ENCODE measurements around the gene NUDT3.
A peak's percentile ranks its signal among the peaks of the same experiment; 100 is the strongest.

NUDT3 gene

DNA sequence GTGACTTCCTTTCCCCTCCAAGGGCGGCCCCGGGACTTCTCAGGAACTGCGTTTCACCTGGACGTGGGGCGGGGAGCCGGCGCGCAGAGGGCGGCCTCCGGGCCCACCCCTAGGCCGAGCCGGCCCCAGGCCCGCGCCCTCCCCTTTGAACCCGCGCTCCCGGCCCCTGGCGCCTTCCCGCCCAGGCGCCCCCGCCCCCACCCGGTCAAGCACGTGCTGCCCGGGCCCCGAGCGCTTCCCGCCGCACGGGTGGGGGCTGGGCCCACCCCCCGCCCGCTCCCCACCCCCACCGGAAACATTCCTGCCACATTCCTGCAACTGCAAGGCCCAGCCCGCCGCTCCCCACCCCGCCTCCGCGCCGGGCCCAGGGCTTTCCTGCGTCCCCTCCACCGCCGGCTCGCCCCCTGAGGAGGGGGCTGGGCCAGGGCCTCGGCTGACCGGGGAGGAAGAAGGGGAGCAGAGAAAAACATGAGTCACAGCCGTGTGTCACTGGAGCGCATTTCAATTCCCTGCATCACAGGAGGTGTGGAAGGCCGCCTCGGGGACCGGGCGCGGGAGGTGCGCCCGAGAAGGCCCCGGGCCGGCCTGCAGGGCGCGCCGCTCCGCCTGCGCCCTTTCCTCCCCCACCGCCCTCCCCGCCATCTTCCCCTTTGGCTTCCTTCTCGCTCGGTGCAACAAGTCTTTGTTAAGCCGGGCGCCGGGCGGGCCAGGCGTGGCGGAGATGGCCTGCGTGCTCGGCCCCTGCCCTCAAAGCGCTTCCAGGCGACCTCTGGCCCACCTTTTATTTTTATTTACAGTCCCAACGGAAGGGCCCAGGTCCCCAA lies 156.9 kb downstream of the NUDT3 start:
- H3K27me3 Mint-ChIP-seq: no peaks in the 10 kb centered on the region
- H3K4me3 Mint-ChIP-seq: peak overlapping the region; percentile 90
- peaks cover 5 to 22% of the 10 kb centered on the region in 2 donors for H3K36me3 Mint-ChIP-seq
- H3K4me1 Mint-ChIP-seq: peaks cover 34 to 54% of the 10 kb centered on the region in 2 donors
- H3K27ac Mint-ChIP-seq: peak overlapping the region; percentile 99
- H3K9me3 Mint-ChIP-seq: no peaks in the 10 kb centered on the region
- ATAC-seq (replicated peaks): peak; percentile 23 to 29
- DNase-seq: no peak

DNA sequence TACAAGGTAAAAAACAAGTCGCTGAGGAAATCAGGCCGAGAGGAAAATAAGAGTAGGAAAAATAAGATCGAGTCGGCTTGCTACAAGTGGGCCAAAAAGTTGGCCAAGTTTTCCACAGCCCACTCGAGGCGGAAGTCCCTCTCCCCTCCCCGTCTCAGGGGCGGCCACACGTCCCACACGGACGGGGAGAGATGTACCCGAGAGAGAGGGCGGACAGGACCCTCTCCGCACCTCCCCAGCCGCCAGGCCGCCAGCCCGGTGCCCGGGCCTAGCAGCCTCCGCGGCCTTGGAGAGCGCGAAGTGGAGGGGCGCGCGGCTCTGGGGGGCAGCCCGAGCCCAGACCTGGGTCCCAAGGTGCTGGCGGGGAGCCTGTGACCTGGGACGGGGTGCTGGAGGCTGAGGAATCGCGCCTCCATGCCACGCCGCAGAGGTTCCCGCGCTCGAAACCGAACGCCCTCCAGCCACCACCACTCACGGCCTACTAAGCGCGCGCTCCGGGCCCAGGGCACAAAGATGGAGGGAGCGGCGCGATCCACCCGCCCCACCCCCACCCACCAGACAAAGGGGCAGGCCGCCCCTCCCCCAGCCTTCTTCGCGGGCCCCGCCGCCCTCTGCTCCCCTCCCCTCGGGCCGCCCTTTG lies 157.7 kb downstream of the NUDT3 start:
- H3K27ac Mint-ChIP-seq: peak overlapping the region; percentile 75
- peaks cover 37 to 53% of the 10 kb centered on the region in 2 donors for H3K4me1 Mint-ChIP-seq
- H3K27me3 Mint-ChIP-seq: no peaks in the 10 kb centered on the region
- peak overlapping the region; percentile 12 to 41 for H3K4me3 Mint-ChIP-seq
- peaks cover 4 to 16% of the 10 kb centered on the region in 2 donors for H3K36me3 Mint-ChIP-seq
- no peaks in the 10 kb centered on the region for H3K9me3 Mint-ChIP-seq
- DNase-seq (no peak), ATAC-seq (replicated peaks) (no peak)

DNA sequence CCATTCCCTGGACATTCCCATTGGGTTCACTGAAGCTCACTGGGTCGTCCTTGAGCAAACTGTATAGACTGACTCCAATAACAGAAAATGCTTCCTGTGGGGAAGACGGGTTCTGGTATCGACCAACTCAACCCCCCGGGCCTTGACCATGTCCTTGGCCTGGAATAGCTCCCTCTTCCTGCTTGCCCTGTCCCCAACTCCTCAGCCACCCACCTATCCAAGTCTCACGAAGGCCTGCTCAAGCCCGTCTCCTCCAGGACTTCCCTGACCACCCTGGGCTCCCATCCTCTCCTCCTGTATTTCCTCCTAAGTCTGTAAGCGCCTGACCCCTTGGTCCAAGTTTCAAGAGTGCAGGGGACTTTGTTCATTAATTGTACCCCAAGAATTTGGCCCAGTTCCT lies 158.6 kb downstream of the NUDT3 start:
- H3K27ac Mint-ChIP-seq: no peak overlapping the region
- H3K27me3 Mint-ChIP-seq: no peaks in the 10 kb centered on the region
- ATAC-seq (replicated peaks): no peak
- H3K9me3 Mint-ChIP-seq: no peaks in the 10 kb centered on the region
- no peak for DNase-seq
- H3K36me3 Mint-ChIP-seq: peaks cover 4 to 13% of the 10 kb centered on the region in 2 donors
- no peak overlapping the region for H3K4me3 Mint-ChIP-seq
- H3K4me1 Mint-ChIP-seq: peaks cover 37 to 54% of the 10 kb centered on the region in 2 donors

DNA sequence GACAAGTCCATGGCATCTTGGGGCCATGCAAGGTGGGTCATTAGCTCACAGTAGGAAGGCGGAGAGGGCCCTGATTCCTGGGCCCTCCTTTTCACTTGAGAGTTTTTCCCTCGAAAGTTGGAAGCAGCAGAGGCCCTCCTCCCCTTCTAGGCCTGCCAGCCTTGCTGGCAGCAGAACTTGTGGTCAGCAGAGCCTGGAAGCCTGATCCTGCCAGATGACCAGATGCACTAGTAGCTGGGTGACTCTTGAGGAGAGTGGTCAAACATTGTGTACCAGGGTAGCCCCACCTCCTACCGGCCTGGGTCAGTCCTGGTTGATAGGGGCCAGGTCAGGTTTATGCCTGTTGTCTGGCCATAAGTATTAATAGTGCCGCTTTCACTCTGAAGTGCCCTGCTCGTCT lies 159.6 kb downstream of the NUDT3 start:
- H3K4me1 Mint-ChIP-seq: peaks cover 33 to 53% of the 10 kb centered on the region in 2 donors
- no peaks in the 10 kb centered on the region for H3K9me3 Mint-ChIP-seq
- peaks cover 0 to 6% of the 10 kb centered on the region in 2 donors for H3K36me3 Mint-ChIP-seq
- no peak overlapping the region for H3K4me3 Mint-ChIP-seq
- DNase-seq: no peak
- no peak for ATAC-seq (replicated peaks)
- H3K27me3 Mint-ChIP-seq: no peaks in the 10 kb centered on the region
- H3K27ac Mint-ChIP-seq: no peak overlapping the region

DNA sequence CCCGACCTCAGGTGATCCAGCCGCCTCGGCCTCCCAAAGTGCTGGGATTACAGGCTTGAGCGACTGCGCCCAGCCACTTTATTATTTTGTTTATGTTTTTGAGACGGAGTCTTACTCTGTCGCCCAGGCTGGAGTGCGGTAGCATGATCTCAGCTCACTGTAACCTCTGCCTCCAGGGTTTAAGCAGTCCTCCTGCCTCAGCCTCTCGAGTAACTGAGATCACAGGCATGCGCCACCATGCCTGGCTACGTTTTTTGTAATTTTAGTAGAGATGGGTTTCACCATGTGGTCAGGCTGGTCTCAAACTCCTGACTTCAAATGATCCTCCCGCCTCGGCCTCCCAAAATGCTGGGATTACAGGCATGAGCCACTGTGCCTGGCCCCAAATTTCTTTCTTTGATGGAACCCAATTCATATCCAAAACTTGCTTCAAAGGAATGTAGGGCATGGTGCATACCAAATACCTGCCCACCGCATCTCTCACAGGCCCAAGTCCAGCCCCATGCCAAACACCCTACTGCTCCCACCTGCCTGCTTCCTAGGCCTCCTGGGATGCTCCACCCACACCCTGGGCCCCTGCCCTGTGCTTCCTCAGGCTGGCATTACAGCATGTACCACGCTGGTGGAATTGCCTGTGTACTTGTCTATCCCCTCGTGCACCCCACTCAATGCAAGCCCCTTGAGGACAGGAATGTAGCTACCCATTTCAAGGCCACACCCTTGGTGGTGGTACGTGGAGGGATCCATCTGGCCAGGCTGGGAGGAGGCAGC lies 160.7 kb downstream of the NUDT3 start:
- Mint-ChIP-seq H3K9me3 (no peaks in the 10 kb centered on the region), H3K36me3 (peaks cover 2 to 12% of the 10 kb centered on the region in 2 donors), H3K4me1 (peaks cover 44 to 65% of the 10 kb centered on the region in 2 donors), H3K4me3 (no peak overlapping the region), H3K27ac (no peak overlapping the region), H3K27me3 (no peaks in the 10 kb centered on the region)
- DNase-seq (no peak), ATAC-seq (replicated peaks) (no peak)

DNA sequence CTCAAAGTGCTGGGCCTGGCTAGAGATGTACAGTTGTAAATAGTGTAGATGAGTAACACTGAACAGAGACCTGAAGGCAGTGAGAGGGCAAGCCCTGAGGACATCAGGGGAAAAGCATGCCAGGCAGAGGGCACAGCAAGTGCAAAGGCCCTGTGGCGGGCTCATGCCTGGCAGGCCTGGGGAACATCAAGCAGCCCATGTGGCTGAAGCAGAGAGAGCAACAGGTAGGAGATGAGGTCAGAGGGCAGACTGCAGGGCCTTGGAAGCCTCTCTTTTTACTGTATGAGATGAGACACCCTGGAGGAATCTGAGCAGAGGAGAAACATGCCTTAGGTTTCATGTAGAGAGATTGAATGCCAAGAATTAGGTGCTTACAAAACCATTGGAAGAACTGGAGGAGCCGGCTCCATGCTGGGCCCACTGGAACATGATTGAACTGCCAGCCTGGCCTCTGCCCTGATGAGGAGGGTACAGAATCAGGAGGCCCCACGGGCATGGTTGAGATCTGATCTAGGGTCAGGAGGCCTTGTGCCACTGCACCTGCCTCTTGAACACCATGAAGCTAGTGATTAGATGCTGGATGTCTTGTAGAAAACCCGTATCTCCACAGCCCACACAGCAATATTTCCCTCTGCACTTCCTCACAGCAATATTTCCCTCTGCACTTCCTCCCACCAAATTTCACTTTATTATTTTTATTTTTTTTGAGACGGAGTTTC lies 161.7 kb downstream of the NUDT3 start:
- Mint-ChIP-seq H3K4me1 (peaks cover 42 to 65% of the 10 kb centered on the region in 2 donors), H3K9me3 (no peaks in the 10 kb centered on the region), H3K27ac (peak overlapping the region; percentile 57), H3K36me3 (peaks cover 2 to 7% of the 10 kb centered on the region in 2 donors), H3K4me3 (no peak overlapping the region), H3K27me3 (no peaks in the 10 kb centered on the region)
- DNase-seq (no peak), ATAC-seq (replicated peaks) (no peak)

DNA sequence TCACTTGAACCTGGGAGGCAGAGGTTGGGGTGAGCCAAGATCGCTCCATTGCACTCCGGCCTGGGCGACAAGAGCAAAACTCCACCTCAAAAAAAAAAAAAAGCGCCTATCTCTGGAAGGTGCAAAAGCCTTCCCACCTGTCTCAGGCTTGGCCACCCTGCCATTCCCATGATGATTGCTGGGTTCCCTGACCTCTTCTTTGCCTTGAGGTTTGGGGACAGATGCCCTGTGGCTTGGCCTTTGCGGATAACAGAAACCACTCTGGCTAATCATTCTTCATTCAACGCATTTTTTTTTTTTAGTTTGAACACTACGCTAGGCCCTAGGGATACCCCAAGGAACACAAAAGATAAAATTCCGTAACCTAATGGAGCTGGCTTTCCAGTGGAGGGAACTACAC lies 162.6 kb downstream of the NUDT3 start:
- Mint-ChIP-seq H3K4me1 (peaks cover 40 to 66% of the 10 kb centered on the region in 2 donors), H3K27ac (no peak overlapping the region), H3K9me3 (no peaks in the 10 kb centered on the region), H3K36me3 (peaks cover 2 to 6% of the 10 kb centered on the region in 2 donors), H3K4me3 (no peak overlapping the region), H3K27me3 (no peaks in the 10 kb centered on the region)
- ATAC-seq (replicated peaks) (no peak), DNase-seq (no peak)

Measured in stimulated activated naive B cell treated with anti-CD40 and anti-IgM and Interleukin-4, amounts not matched to agents 10 μg/mL and 1 μg/mL and 100 μg/mL, for 72 hours (primary cell).